Measurements from ENCODE around the gene HIGD1C.

DNA sequence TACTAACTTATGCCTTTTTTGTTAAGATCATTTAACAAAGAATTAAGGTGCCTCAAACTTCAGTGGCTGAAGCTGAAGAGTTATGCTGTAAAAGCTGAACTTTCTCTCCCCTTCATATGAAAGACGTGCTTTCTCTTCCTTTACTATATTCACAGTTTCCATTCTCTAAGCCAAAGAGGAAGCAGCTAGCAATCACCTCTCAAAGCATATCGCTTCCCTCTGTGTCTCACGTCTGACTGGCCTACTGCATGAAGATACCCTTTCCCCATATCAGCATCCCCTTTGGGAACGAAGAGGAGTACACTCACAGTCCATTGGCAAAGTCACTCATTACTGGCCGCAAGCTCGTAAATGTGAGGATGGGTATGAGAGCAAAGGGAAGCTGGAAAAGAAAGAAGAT lies 38.9 kb downstream of the HIGD1C start:
- TF ChIP-seq CTCF (IDR thresholded peaks at IDR 0.05) (no peak), ZFX (IDR thresholded peaks at IDR 0.05; ENCODE audit: borderline replicate concordance) (no peak)
